GM23338 (cell line): ENCODE data around the gene LOXHD1. TPM values are rescaled to one million over a fixed set of nuclear protein-coding genes. Genes with fewer than 3 reads are reported as not detected.

Experiments
- ATAC-seq: fragments of 200-7000 bp; cut with Tn5 transposase; 3 replicates; pipeline ENCODE4 v1.9.1; 2020
- DNase-seq: peaks from one replicate; pipeline ENCODE4 v3.0.0-alpha.2; 2015; ENCODE audit warnings: low spot score
- H2AFZ ChIP-seq: fragments of 200-600 bp; sonication (generic); 2 replicates; pipeline ENCODE4 v1.8.0; 2016; ENCODE audit warnings: antibody characterized with exemption, mild to moderate bottlenecking, moderate library complexity
- H3F3A ChIP-seq: fragments of 200-600 bp; sonication (generic); replicated peaks from 2 replicates; pipeline ENCODE4 v1.8.0; 2017; ENCODE audit warnings: antibody characterized with exemption, mixed run types, low read depth
- H3K27ac ChIP-seq: fragments of 200-600 bp; sonication (generic); 2 replicates; pipeline ENCODE4 v1.6.1; 2016; ENCODE audit warnings: low read depth
- H3K27me3 ChIP-seq: fragments of 200-600 bp; sonication (generic); 2 replicates; pipeline ENCODE4 v1.8.0; 2016; ENCODE audit warnings: mild to moderate bottlenecking, mixed run types, moderate library complexity; ENCODE audit not compliant: insufficient read depth
- H3K36me3 ChIP-seq: fragments of 200-600 bp; sonication (generic); 2 replicates; pipeline ENCODE4 v1.8.0; 2016; ENCODE audit warnings: mild to moderate bottlenecking; ENCODE audit not compliant: insufficient read depth
- H3K4me1 ChIP-seq: fragments of 200-600 bp; sonication (generic); 2 replicates; pipeline ENCODE4 v1.8.0; 2016; ENCODE audit warnings: mild to moderate bottlenecking, moderate library complexity; ENCODE audit not compliant: insufficient read depth
- H3K4me2 ChIP-seq: fragments of 200-600 bp; sonication (generic); 2 replicates; pipeline ENCODE4 v1.7.1; 2017; ENCODE audit warnings: mixed run types
- H3K4me3 ChIP-seq: fragments of 200-600 bp; sonication (generic); 2 replicates; pipeline ENCODE4 v1.6.1; 2016; ENCODE audit warnings: mixed run types
- H3K79me2 ChIP-seq: fragments of 200-600 bp; sonication (generic); replicated peaks from 2 replicates; pipeline ENCODE4 v1.8.0; 2017; ENCODE audit warnings: mild to moderate bottlenecking; ENCODE audit not compliant: insufficient read depth
- H3K9me2 ChIP-seq: fragments of 200-600 bp; sonication (generic); 2 replicates; pipeline ENCODE4 v1.8.0; 2017; ENCODE audit not compliant: insufficient read depth
- H4K20me1 ChIP-seq: fragments of 200-600 bp; sonication (generic); replicated peaks from 2 replicates; pipeline ENCODE4 v1.8.0; 2017; ENCODE audit warnings: mild to moderate bottlenecking; ENCODE audit not compliant: insufficient read depth
- H3K27ac Mint-ChIP-seq: 2 replicates; pipeline ENCODE4 v1.8.0; 2020; ENCODE audit warnings: inconsistent platforms, mild to moderate bottlenecking, moderate library complexity, mixed read lengths
- H3K27me3 Mint-ChIP-seq: 3 replicates; pipeline ENCODE4 v1.8.0; 2022; ENCODE audit warnings: low read depth, mild to moderate bottlenecking, moderate library complexity, mixed read lengths, inconsistent platforms; ENCODE audit not compliant: insufficient read depth, poor library complexity
- H3K36me3 Mint-ChIP-seq: 3 replicates; pipeline ENCODE4 v1.8.0; 2021; ENCODE audit warnings: low read depth, mild to moderate bottlenecking, inconsistent platforms, moderate library complexity, mixed read lengths
- H3K4me1 Mint-ChIP-seq: 3 replicates; pipeline ENCODE4 v1.8.0; 2020; ENCODE audit warnings: mild to moderate bottlenecking, inconsistent platforms, mixed read lengths
- H3K4me3 Mint-ChIP-seq: 3 replicates; pipeline ENCODE4 v1.8.0; 2021; ENCODE audit warnings: moderate library complexity, mild to moderate bottlenecking, inconsistent platforms, mixed read lengths
- H3K9me3 Mint-ChIP-seq: 3 replicates; pipeline ENCODE4 v1.8.0; 2020; ENCODE audit warnings: moderate library complexity, mild to moderate bottlenecking, inconsistent platforms, mixed read lengths
- CREB1 ChIP-seq: fragments of 250-450 bp; sonication (Bioruptor Pico); IDR thresholded peaks from 2 replicates; pipeline ENCODE4 v1.5.0; 2020; ENCODE audit warnings: low read depth, mild to moderate bottlenecking, moderate library complexity
- CTCF ChIP-seq, 2 experiments: fragments of 200-600 bp in 1 of 2; sonication (generic) in 1 of 2; conservative IDR thresholded peaks; 2 replicates each; pipeline versions ENCODE4 v1.5.1 to v1.6.1; 2016 to 2017; ENCODE audit warnings: antibody characterized with exemption in 2 of 2, low read depth in 2 of 2, mild to moderate bottlenecking in 2 of 2, moderate library complexity in 1 of 2
- ETS1 ChIP-seq: IDR thresholded peaks from 2 replicates; pipeline ENCODE4 v1.6.1; 2016; ENCODE audit warnings: antibody characterized with exemption
- EZH2 ChIP-seq: fragments of 200-600 bp; sonication (generic); IDR thresholded peaks from one replicate; pipeline ENCODE4 v1.8.0; 2017; ENCODE audit warnings: antibody characterized with exemption, mild to moderate bottlenecking, low read depth; ENCODE audit not compliant: unreplicated experiment
- EZH2phosphoT487 ChIP-seq: fragments of 200-600 bp; sonication (generic); IDR thresholded peaks from one replicate; pipeline ENCODE4 v1.8.1; 2018; ENCODE audit warnings: antibody characterized with exemption; ENCODE audit not compliant: unreplicated experiment
- JUNB ChIP-seq: IDR thresholded peaks from one replicate; pipeline ENCODE4 v1.6.1; 2016; ENCODE audit warnings: antibody characterized with exemption; ENCODE audit not compliant: unreplicated experiment
- NANOG ChIP-seq: IDR thresholded peaks from 2 replicates; pipeline ENCODE4 v1.6.1; 2016; ENCODE audit warnings: antibody characterized with exemption, borderline replicate concordance
- POLR2AphosphoS5 ChIP-seq: IDR thresholded peaks from 2 replicates; pipeline ENCODE4 v1.6.1; 2016; ENCODE audit warnings: antibody characterized with exemption, low read depth
- REST ChIP-seq: IDR thresholded peaks from one replicate; pipeline ENCODE4 v1.6.1; 2018; ENCODE audit warnings: antibody characterized with exemption; ENCODE audit not compliant: unreplicated experiment
- STAT1 ChIP-seq: IDR thresholded peaks from one replicate; pipeline ENCODE4 v1.6.1; 2016; ENCODE audit warnings: antibody characterized with exemption; ENCODE audit not compliant: unreplicated experiment
- ZNF114 ChIP-seq: fragments of 250-450 bp; sonication (Bioruptor Pico); IDR thresholded peaks from 2 replicates; pipeline ENCODE4 v1.5.0; 2020; ENCODE audit warnings: mild to moderate bottlenecking, moderate library complexity
- ZNF331 ChIP-seq: fragments of 250-450 bp; sonication (Bioruptor Pico); IDR thresholded peaks from 2 replicates; pipeline ENCODE4 v1.5.0; 2020; ENCODE audit warnings: low read depth, mild to moderate bottlenecking, moderate library complexity
- ZNF462 ChIP-seq: fragments of 250-450 bp; sonication (Bioruptor Pico); IDR thresholded peaks from 2 replicates; pipeline ENCODE4 v1.5.0; 2020; ENCODE audit warnings: mild to moderate bottlenecking, moderate library complexity
- polyA plus RNA-seq: library from polyadenylated mRNA; unstranded; fragments of >200 nt; fragmentation: Nextera tagmentation; extraction: Ambion mirVana; gene quantifications from 2 replicates; pipeline ENCODE4 v1.2.1, GENCODE V29; 2016
- total RNA-seq: library from RNA; depleted of rRNA; stranded (reverse); fragments of >200 nt; shearing (Covaris generic); gene quantifications from 2 replicates; pipeline ENCODE4 v1.2.3, GENCODE V29; 2014

Gene LOXHD1
- total and polyA plus RNA-seq, 2 experiments from 2014 or later, result 0.17 TPM; not detected in 1

GRCh38 chr18:46475390-46475752 lies 181.6 kb downstream of the LOXHD1 start:
- Histone ChIP-seq H3K79me2 (no peaks in the 10 kb centered on the region), H3K4me1 (no peaks in the 10 kb centered on the region), H3K4me3 (no peak overlapping the region), H4K20me1 (no peaks in the 10 kb centered on the region), H3K27me3 (no peaks in the 10 kb centered on the region), H3K4me2 (no peak overlapping the region), H3F3A (no peaks in the 10 kb centered on the region), H3K36me3 (no peaks in the 10 kb centered on the region), H3K27ac (no peak overlapping the region), H2AFZ (no peak overlapping the region), H3K9me2 (peaks cover 5% of the 10 kb centered on the region; the same call in 1 of the 2 replicates)
- DNase-seq (no peak), ATAC-seq (no peak)
- peaks cover 12% of the 10 kb centered on the region for H3K4me1 Mint-ChIP-seq
- H3K36me3 Mint-ChIP-seq, result no peaks in the 10 kb centered on the region
- no peak overlapping the region for H3K27ac Mint-ChIP-seq
- peaks cover 1% of the 10 kb centered on the region for H3K27me3 Mint-ChIP-seq
- no peak overlapping the region for H3K4me3 Mint-ChIP-seq
- H3K9me3 Mint-ChIP-seq, result no peaks in the 10 kb centered on the region; the same call in 2 of the 3 replicates
- no peak for TF ChIP-seq ETS1
- TF ChIP-seq ZNF462 (CRISPR knock-in tag), result no peak
- TF ChIP-seq POLR2AphosphoS5, result no peak
- TF ChIP-seq ZNF331 (CRISPR knock-in tag), result no peak
- no peak for TF ChIP-seq JUNB
- no peak for TF ChIP-seq NANOG
- TF ChIP-seq REST, result no peak
- TF ChIP-seq CTCF (conservative IDR thresholded peaks at IDR 0.05; ENCODE audit: low read depth in 2 of 2), result no peak
- no peak for TF ChIP-seq CREB1 (CRISPR knock-in tag)
- TF ChIP-seq EZH2, result no peak
- no peak for TF ChIP-seq EZH2phosphoT487
- TF ChIP-seq ZNF114 (CRISPR knock-in tag), result no peak
- TF ChIP-seq STAT1, result no peak
